MCF 10A (cell line): ENCODE data around the gene HERC4. TPM values are rescaled to one million over a fixed set of nuclear protein-coding genes. Genes with fewer than 3 reads are reported as not detected.

Experiments used
- BruUV-seq: library from RNA; stranded (reverse); fragments of 400-500 nt; replicated peaks from 2 replicates; lab custom pipeline; 2021; lab: Mats Ljungman, UMichigan
- CTCF ChIA-PET: fragments of 300-600 bp; sonication (Branson Sonifier 250); formaldehyde crosslinking; extraction: SDS; loops from one replicate; lab custom pipeline; 2021; ENCODE audit warnings: antibody characterized with exemption, inconsistent platforms; lab: Yijun Ruan, JAX
- POLR2A ChIA-PET: fragments of 300-600, 350-650 bp; sonication (Branson Sonifier 250); formaldehyde crosslinking; extraction: SDS; loops from one replicate; lab custom pipeline; 2020; ENCODE audit warnings: antibody characterized with exemption, inconsistent platforms; lab: Yijun Ruan, JAX
- DNase-seq: peaks from one replicate; pipeline ENCODE4 v3.0.0-alpha.2; 2018; ENCODE audit not compliant: unreplicated experiment
- H3K27ac Mint-ChIP-seq: one replicate; pipeline ENCODE4 v1.8.0; 2022; ENCODE audit warnings: mild to moderate bottlenecking, low read depth, mixed read lengths; ENCODE audit not compliant: unreplicated experiment
- H3K27me3 Mint-ChIP-seq: one replicate; pipeline ENCODE4 v1.8.0; 2022; ENCODE audit warnings: mixed read lengths; ENCODE audit not compliant: insufficient read depth, unreplicated experiment
- H3K36me3 Mint-ChIP-seq: one replicate; pipeline ENCODE4 v1.8.0; 2022; ENCODE audit warnings: mild to moderate bottlenecking, moderate library complexity, mixed read lengths; ENCODE audit not compliant: insufficient read depth, unreplicated experiment
- H3K4me1 Mint-ChIP-seq: one replicate; pipeline ENCODE4 v1.8.0; 2022; ENCODE audit warnings: mixed read lengths; ENCODE audit not compliant: insufficient read depth, unreplicated experiment
- H3K4me3 Mint-ChIP-seq: one replicate; pipeline ENCODE4 v1.8.0; 2022; ENCODE audit warnings: mild to moderate bottlenecking, moderate library complexity, mixed read lengths; ENCODE audit not compliant: unreplicated experiment
- H3K9me3 Mint-ChIP-seq: one replicate; pipeline ENCODE4 v1.8.0; 2022; ENCODE audit warnings: mixed read lengths; ENCODE audit not compliant: unreplicated experiment
- intact Hi-C: fragments of 100-400 bp; cut with micrococcal nuclease; formaldehyde crosslinking; loops from 2 replicates; pipeline ENCODE4 v1.14.1; 2022
- total RNA-seq: library from RNA; stranded (reverse); gene quantifications from 2 replicates; pipeline ENCODE4 v1.2.3, GENCODE V29; 2022
- TF ChIP-seq, protein P1 (sequence below): fragments of 200-600 bp; IDR thresholded peaks from one replicate; pipeline ENCODE4 v1.8.0; 2022; ENCODE audit warnings: antibody characterized with exemption, mild to moderate bottlenecking; ENCODE audit not compliant: unreplicated experiment

The HERC4 gene
- total RNA-seq, 1 experiment from 2014 or later = 57.5 TPM

DNA sequence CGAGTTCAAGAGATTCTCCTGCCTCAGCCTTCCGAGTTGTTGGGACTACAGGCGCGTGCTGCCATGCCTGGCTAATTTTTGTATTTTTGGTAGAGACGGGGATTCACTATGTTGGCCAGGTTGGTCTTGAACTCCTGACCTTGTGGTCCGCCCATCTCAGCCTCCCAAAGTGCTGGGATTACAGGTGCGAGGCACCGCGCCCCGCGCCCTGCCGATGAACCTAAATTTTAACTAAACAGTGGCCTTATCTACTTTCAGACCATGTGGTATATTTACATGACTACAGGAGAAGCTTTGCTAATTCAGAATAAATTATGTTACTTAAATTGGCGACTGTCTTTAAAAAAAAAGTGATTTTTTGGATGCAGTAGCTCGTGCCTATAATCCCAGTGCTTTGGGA, 181.4 kb downstream of the HERC4 start:
- ChIA-PET CTCF (interaction anchor here (2.5 kb wide), 1 partner anchor 8 kb away, joined by 11 read pairs; no protein-coding TSS in a partner anchor), POLR2A (interaction anchor here (0.6 to 2.4 kb wide), 2 partner anchors 11 to 20 kb away, joined by 3 to 7 read pairs; no protein-coding TSS in a partner anchor)
- H3K36me3 Mint-ChIP-seq = peaks cover 93% of the 10 kb centered on the region

DNA sequence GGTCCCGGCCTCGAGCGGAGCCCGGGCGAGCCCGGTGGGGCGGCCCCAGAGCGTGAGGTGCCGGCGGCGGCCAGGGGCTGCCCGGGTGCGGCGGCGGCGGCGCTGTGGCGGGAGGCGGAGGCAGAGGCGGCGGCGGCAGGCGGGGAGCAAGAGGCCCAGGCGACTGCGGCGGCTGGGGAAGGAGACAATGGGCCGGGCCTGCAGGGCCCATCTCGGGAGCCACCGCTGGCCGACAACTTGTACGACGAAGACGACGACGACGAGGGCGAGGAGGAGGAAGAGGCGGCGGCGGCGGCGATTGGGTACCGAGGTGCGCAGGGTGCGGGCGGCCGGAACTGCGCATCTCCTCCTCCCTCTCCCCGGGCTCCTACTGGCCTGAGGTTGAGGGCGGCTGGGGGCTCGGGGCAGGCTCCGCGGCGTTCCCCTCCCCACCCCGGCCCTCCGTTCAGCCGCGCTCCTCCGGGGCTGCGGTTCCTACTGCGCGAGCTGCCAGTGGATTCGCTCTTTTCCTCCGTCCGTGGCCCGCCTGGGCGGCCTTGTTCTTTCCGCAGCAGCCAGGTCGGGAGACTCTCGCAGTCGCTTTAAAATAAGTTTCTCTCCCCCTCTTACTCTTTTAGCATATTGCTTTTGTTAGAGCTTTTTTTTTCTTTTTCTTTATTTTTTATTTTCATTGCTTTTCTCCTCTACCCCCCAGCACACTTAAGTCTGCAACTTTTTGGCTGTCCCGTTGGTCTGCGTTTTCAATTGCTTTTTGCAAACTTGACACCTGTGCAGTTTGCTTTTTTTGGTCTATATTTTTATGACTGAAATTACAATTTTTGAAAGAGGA, 190.0 kb downstream of the HERC4 start:
- Mint-ChIP-seq H3K27ac (peak overlapping the region; percentile 95), H3K27me3 (no peaks in the 10 kb centered on the region), H3K4me3 (peak overlapping the region; percentile 78), H3K9me3 (no peaks in the 10 kb centered on the region), H3K36me3 (peaks cover 39% of the 10 kb centered on the region), H3K4me1 (peaks cover 12% of the 10 kb centered on the region)
- DNase-seq = peak; percentile 85
- intact Hi-C loops = loop anchor here (1.0 kb wide), 2 partner anchors 30 to 189 kb away; no protein-coding TSS in a partner anchor
- ChIA-PET CTCF (interaction anchor here (0.6 to 2.1 kb wide), 8 partner anchors 10 to 323 kb away, joined by 3 to 20 read pairs (median 4); no protein-coding TSS in a partner anchor), POLR2A (interaction anchor here (0.6 to 3.3 kb wide), 41 partner anchors 9 to 1015 kb away, joined by 3 to 32 read pairs (median 4); partner anchors contain the start of genes DNAJC12, HERC4, HNRNPH3 and PBLD)
- TF ChIP-seq, protein P1, sequence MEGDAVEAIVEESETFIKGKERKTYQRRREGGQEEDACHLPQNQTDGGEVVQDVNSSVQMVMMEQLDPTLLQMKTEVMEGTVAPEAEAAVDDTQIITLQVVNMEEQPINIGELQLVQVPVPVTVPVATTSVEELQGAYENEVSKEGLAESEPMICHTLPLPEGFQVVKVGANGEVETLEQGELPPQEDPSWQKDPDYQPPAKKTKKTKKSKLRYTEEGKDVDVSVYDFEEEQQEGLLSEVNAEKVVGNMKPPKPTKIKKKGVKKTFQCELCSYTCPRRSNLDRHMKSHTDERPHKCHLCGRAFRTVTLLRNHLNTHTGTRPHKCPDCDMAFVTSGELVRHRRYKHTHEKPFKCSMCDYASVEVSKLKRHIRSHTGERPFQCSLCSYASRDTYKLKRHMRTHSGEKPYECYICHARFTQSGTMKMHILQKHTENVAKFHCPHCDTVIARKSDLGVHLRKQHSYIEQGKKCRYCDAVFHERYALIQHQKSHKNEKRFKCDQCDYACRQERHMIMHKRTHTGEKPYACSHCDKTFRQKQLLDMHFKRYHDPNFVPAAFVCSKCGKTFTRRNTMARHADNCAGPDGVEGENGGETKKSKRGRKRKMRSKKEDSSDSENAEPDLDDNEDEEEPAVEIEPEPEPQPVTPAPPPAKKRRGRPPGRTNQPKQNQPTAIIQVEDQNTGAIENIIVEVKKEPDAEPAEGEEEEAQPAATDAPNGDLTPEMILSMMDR = no peak
- no TSS peak for BruUV-seq

More for the DNA sequence above, 181.4 kb downstream of the HERC4 start:
- intact Hi-C loops = no loop called here
- no peaks in the 10 kb centered on the region for H3K4me1 Mint-ChIP-seq
- no peak for DNase-seq
- no peak overlapping the region for H3K4me3 Mint-ChIP-seq
- BruUV-seq = no TSS peak
- H3K9me3 Mint-ChIP-seq = no peaks in the 10 kb centered on the region
- H3K27ac Mint-ChIP-seq = no peak overlapping the region
- TF ChIP-seq, protein P1 = no peak
- H3K27me3 Mint-ChIP-seq = no peaks in the 10 kb centered on the region

DNA sequence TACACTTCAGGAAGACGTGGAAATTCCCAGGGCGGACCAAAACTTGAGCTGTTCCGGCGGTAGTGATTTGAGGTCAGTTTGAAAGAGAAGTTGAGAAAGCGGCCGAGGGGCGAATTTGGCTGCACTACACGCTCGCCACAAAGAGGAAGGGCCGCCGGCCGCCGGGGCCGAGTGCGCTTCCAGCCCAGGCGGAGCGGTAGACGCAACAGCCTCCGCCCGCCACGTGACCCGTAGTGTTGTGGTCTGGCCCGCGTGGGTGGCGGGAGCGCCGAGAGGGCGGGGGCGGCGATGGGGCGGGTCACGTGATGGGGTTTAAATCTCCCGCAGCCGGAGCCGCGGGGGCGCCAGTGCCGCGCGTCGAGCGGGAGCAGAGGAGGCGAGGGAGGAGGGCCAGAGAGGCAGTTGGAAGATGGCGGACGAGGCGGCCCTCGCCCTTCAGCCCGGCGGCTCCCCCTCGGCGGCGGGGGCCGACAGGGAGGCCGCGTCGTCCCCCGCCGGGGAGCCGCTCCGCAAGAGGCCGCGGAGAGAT, 190.7 kb downstream of the HERC4 start, which contains the start of gene SIRT1:
TSS of gene SIRT1 (plus strand) at position 344 of the 529 bp plus-strand sequence. CDS start at position 410, 66 bp downstream.
- no peaks in the 10 kb centered on the region for H3K27me3 Mint-ChIP-seq
- intact Hi-C loops = loop anchor here (1.0 kb wide), 2 partner anchors 29 to 190 kb away; no protein-coding TSS in a partner anchor
- H3K4me1 Mint-ChIP-seq = peaks cover 12% of the 10 kb centered on the region
- peak within 1 kb of the TSS; percentile 78 for H3K4me3 Mint-ChIP-seq
- ChIA-PET CTCF (interaction anchor here (0.9 to 2.1 kb wide), 2 partner anchors 29 to 33 kb away, joined by 3 to 20 read pairs; no protein-coding TSS in a partner anchor), POLR2A (interaction anchor here (0.6 to 3.3 kb wide), 26 partner anchors 9 to 1965 kb away, joined by 3 to 32 read pairs (median 4); partner anchors contain the start of genes DNAJC12, HNRNPH3 and PBLD)
- TF ChIP-seq, protein P1 = no peak
- BruUV-seq = no TSS peak
- no peaks in the 10 kb centered on the region for H3K9me3 Mint-ChIP-seq
- peak within 1 kb of the TSS; percentile 95 for H3K27ac Mint-ChIP-seq
- DNase-seq = peak; percentile 93
- peaks cover 32% of the 10 kb centered on the region for H3K36me3 Mint-ChIP-seq
